ENCODE measurements around the gene SPRYD3.
"Not testable (repeated sequence)": the region's sequence is repeated elsewhere in the genome, so short reads cannot be mapped to it uniquely, and the experiment has no call there.

SPRYD3 gene

GRCh38 chr12:53101931-53102781 is 23.0 kb upstream of the SPRYD3 start:
- DNase-seq: no peak

DNA sequence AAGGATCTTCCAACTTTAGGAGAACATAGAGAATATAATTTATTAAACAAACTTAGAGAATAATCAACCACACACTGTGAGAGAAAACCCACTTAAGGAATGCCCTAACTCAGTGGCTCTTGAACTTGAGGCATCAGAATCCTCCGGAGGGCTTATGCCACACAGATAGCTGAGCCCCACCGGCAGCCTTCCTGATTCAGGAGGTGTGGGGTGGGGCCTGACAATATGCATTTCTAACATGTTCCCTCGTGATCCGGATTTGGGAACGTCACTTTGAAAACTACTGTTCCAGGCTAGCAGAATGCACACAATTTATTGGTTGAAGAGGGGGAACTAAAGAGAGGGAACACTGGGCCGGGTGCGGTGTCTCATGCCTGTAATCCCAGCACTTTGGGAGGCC is 22.1 kb upstream of the SPRYD3 start:
- no peak for DNase-seq

DNA sequence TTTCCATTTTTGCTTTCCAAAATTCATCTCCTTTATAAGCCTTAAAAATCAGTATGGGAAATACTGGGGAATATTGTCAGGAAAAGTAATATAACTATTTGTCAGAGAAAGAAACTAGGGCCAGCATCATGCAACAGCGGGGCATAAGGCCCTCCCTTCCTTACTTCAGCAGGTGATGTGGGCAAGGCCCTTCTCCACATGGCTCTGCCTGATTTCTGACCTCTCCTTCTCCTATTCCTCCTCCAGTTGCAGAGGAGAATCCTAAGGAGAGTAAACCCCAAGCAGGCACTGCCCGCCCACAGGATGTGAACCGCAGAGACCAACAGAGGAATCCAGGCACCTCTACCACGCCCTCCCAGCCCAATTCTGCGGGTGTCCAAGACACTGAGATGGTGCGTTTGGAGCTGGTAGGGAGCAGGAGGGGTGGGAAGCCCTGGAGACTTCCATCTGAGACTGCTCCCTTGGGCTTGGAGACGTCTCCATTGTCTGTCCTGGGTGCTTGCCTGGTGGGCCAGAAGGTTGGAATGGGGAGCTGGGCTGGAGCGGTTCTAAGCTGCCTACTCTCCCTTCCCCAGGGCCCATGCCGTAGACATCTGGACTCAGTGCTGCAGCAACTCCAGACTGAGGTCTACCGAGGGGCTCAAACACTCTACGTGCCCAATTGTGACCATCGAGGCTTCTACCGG is 21.4 kb upstream of the SPRYD3 start:
- DNase-seq: no peak

- peak; percentile 79 to 87 for DNase-seq
Measured at GRCh38 chr12:53099071-53099882, 20.1 kb upstream of the SPRYD3 start.

GRCh38 chr12:53098354-53098981 is 19.3 kb upstream of the SPRYD3 start:
- peak in 1 of 2 donors; percentile 21 for DNase-seq

DNA sequence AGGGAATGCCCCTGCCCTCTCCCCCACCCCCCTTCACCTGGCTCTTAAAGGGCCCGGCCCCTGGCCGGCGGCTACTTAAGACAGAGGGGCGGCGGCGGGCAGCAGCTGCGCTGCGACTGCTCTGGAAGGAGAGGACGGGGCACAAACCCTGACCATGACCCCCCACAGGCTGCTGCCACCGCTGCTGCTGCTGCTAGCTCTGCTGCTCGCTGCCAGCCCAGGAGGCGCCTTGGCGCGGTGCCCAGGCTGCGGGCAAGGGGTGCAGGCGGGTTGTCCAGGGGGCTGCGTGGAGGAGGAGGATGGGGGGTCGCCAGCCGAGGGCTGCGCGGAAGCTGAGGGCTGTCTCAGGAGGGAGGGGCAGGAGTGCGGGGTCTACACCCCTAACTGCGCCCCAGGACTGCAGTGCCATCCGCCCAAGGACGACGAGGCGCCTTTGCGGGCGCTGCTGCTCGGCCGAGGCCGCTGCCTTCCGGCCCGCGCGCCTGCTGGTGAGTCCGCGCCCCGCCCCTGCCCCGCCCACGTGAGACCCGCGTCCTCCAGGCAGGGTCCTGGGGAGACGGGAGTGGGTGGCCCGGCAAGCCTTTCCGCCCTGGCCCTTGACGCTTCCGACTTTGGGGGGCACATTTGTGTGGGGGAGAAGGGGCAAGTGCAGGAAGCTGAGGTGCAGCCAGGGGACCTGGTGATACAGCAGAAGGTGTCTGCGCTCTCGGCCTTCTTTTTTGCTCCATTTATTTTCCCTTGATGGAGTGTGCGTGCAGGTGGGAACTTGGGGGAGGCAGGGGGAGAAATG is 18.6 kb upstream of the SPRYD3 start, which contains the start of gene IGFBP6:
IGFBP6 (plus strand) TSS at position 104 of the 790 bp plus-strand sequence; CDS start at position 155, 51 bp downstream.
- peak; percentile 41 to 51 for DNase-seq

DNA sequence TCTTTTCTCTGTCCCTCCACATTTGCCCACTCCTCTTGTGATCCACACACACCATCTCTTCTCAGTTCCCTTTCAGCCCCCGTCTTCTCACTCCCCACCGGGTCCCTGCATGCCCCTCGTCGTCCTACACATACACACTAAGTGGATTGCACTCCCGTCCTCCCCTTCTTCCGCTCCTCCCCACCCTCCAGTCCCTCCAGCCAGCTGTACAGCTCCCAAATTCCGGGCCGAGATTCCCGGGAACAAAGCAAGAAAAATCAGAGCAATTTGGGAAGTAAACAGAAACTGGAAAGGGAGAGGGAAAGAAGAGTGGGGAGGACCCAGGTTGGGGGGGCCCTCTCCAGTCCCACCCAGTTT is 18.0 kb upstream of the SPRYD3 start:
- no peak for DNase-seq

- no peak for DNase-seq
Measured at GRCh38 chr12:53096759-53097158, 17.6 kb upstream of the SPRYD3 start.

DNA sequence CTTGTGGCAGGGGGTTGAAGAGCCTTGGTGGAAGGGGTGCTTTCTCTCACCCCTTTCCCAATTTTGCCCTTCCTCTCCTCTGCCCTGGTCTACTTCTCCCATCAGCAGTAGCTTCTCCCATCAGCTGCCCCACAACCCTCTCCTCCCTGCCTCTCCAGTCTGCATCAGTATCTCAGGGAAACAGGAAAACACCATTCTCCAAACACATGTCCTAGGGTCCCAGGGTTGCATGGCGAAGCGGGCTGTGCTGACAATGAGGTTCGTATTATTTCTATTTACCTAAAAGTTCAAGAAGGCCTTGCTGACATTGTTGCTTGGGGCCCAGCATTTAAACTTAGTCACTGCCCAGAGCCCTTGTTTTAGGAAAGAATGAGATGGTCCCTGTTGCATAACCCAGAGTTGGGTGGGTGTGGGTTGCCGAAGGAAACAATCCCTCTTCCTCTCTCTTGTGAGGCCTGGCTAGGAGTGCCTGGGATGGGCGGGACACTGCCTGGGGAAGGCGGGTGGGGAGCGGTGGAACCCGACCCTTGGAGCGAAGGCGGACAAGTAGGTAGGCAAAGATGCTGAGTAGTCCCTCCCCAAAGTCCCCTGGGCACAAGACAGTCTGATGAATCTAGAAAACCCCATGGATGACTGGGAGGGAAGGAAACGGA is 17.0 kb upstream of the SPRYD3 start:
- DNase-seq: no peak

GRCh38 chr12:53095596-53095895 is 16.4 kb upstream of the SPRYD3 start:
- DNase-seq: not testable (repeated sequence)

DNA sequence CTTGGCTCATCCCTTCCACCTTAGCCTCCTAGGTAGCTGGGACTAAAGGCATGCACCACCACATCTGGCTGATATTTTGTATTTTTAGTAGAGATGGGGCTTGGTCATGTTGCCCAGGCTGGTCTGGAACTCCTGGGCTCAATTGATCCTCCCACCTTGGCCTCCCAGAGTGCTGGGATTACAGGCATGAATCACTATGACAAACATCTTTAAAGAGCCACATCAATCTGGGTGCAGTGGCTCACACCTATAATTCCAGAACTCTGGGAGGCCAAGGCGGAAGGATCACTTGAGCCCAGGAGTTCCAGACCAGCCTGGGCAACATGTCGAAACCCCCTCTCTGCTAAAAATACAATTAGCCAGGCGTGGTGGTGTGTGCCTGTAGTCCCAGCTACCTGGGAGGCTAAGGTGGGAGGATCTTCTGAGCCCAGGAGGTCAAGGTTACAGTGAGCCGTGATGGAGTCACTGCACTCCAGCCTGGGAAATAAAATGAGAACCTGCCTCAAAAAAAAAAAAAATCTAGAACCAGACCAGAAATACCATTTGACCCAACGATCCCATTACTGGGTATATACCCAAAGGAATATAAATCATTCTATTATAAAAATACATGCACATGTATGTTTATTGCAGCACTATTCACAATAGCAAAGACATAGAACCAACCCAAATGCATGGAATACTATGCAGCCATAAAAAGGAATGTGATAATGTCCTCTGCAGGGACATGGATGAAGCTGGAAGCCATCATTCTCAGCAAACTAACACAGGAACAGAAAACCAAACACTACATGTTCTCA is 15.8 kb upstream of the SPRYD3 start:
- DNase-seq: not testable (repeated sequence)

DNA sequence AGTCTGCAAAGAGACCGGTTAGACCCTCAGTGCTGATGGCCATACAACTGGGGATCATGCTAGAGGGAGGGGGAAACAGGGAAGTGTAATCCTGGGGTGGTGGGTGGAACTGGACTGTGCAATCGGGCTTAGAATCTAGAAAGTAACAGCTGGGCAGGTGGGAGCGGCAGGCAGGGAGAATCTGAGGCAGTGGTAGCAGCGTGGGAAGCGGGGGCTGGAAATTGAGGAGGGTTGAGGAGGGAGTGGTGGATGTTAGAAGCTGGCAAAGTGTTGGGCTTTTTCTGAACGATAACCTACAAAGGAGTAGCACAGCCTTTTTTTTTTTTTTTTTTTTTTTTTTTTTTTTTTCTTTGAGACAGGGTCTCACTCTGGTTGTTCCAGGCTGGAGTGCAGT is 15.2 kb upstream of the SPRYD3 start:
- DNase-seq: no peak

- DNase-seq: no peak
Measured at GRCh38 chr12:53093777-53094393, 14.7 kb upstream of the SPRYD3 start.

GRCh38 chr12:53091756-53092155 is 12.6 kb upstream of the SPRYD3 start:
- DNase-seq: no peak

- no peak for DNase-seq
Measured at GRCh38 chr12:53090554-53090953, 11.4 kb upstream of the SPRYD3 start.

DNA sequence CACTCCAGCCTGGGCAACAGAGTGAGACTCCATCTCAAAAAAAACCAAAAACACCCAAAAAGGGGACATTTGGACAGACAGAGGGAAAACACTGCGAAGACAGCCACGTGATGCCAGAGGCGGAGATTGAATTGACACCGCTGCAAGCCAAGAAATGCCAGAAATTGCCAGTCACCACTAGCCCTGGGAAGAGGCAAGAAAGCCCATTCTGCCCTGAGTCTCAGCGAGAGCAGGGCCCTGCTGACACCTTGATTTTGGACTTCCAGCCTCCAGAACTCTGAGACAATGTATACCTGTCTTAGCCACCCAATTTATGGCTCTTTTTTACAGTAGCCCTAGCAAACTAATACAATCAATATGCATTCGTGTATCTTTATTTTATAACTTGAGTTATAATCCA is 10.9 kb upstream of the SPRYD3 start:
- DNase-seq: no peak

GRCh38 chr12:53086361-53086760 is 7.2 kb upstream of the SPRYD3 start:
- no peak for DNase-seq

- DNase-seq: no peak
Measured at GRCh38 chr12:53082637-53083175, 3.5 kb upstream of the SPRYD3 start.

- DNase-seq: peak; percentile 42 to 46
Measured at GRCh38 chr12:53078425-53079225, 565 bp downstream of the SPRYD3 start.

Measured in activated CD4-positive, alpha-beta T cell treated with anti-CD3 and anti-CD28 coated beads for 4 hours (primary cell).